Activated CD8-positive, alpha-beta memory T cell treated with anti-CD3 and anti-CD28 coated beads for 36 hours (primary cell): ENCODE measurements around the gene AQP10. TPM values are rescaled to one million over a fixed set of nuclear protein-coding genes. Genes with fewer than 3 reads are reported as not detected.
"Not testable (repeated sequence)": the region's sequence is repeated elsewhere in the genome, so short reads cannot be mapped to it uniquely, and the experiment has no call there.

ENCODE experiments used
- CTCF ChIA-PET: fragments of 350-600 bp; sonication (Branson Sonifier 250); formaldehyde crosslinking; loops from one replicate; lab custom pipeline; 2021; ENCODE audit warnings: antibody characterized with exemption; lab: Charles Lee
- POLR2A ChIA-PET: fragments of 350-600 bp; sonication (Branson Sonifier 250); formaldehyde crosslinking; loops from one replicate; lab custom pipeline; 2021; ENCODE audit warnings: antibody characterized with exemption; lab: Charles Lee
- total RNA-seq, 2 experiments: library from RNA; stranded (reverse); gene quantifications; one replicate each; pipeline ENCODE4 v1.2.3, GENCODE V29; 2021

AQP10 gene
- total RNA-seq, 2 experiments from 2014 or later: not detected

DNA sequence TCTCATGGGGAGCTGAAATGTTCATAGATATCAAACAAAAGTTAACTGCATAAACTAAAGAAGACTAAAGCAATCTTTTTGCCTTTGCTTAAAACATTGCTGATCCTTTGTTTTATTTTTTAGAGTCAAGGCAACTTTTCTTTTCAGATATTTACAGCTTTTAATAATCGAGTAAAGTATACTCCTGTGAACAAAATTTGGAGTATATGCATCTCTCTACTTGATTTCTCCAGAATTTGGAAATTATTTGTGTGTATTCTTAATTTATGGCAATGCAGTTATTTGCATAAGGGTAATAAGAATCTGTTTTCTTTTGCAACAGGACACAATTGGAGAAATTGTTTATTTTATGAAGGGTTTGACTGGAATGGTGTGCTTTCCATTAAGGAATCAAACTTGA lies 4.2 kb upstream of the AQP10 start:
- CTCF ChIA-PET: interaction anchor here (0.8 to 1.2 kb wide), 2 partner anchors 9 to 146 kb away, joined by 4 read pairs; no protein-coding TSS in a partner anchor
- POLR2A ChIA-PET: no interaction called here

DNA sequence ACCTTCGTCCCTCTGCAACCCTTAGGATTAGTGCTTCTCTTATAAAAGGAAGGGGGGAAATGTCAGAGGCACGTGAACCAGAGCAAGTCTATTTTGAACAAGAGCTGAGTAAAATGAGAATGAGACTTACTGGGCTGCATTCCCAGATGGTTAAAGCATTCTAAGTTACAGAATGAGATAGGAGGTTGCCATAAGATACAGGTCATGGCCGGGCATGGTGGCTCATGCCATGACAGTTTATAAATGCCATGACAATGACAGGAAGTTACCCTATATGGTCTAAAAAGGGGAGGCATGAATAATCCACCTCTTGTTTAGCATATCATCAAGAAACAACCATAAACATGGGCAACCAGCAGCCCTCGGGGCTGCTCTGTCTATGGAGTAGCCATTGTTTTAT lies 2.5 kb upstream of the AQP10 start:
- POLR2A ChIA-PET: no interaction called here
- CTCF ChIA-PET: interaction anchor here (0.8 to 1.2 kb wide), 2 partner anchors 17 to 29 kb away, joined by 3 read pairs; no protein-coding TSS in a partner anchor

DNA sequence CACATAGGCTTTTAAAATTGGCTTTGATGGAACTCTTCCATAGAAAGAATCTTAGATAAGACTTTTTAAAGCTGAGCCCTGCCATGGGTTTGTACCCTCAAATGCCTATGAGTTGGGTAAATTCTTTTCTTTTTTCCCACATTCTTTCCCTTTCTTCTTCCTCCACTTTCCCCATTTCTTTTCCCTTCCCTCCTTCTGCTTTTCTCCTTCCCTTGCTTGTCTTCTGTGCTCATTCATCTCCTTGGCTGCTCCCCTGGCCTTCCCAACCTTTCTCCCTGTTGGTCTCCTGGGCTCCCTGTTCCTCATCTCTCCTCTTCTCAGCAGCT lies 679 bp downstream of the AQP10 start:
- CTCF ChIA-PET, POLR2A ChIA-PET: not testable (repeated sequence)

DNA sequence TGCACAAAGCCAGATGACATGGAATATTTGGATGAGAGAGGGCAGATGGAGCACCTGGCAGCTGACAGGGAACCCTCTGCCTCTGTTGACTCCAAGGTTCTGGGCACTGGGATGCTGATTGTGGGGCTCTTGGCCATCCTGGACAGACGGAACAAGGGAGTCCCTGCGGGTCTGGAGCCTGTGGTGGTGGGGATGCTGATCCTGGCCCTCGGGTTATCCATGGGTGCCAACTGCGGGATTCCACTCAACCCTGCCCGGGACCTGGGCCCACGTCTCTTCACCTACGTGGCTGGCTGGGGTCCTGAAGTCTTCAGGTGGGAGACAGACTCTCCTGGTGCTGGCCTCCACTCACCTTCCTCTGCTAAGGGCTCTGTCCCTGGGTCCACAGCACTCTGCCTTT lies 2.6 kb downstream of the AQP10 start:
- POLR2A ChIA-PET: interaction anchor here (2.5 kb wide), 1 partner anchor 18 kb away, joined by 14 read pairs; no protein-coding TSS in a partner anchor
- CTCF ChIA-PET: interaction anchor here (0.5 to 6.5 kb wide), 7 partner anchors 11 to 66 kb away, joined by 3 to 80 read pairs (median 6); no protein-coding TSS in a partner anchor

DNA sequence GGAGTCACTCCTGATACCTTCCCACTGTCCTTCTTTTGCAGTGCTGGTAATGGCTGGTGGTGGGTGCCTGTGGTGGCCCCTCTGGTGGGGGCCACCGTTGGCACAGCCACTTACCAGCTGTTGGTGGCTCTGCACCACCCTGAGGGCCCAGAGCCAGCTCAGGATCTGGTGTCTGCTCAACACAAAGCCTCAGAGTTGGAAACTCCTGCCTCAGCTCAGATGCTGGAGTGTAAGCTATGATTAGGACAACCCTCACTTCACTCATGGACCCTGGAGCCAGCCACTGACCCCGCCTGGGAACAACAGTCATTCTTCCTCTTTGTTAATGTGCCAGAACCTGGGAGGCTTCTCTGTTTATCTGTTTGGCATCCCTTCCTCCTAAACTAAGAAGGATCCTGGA lies 3.3 kb downstream of the AQP10 start:
- ChIA-PET CTCF (interaction anchor here (0.6 to 6.5 kb wide), 11 partner anchors 11 to 128 kb away, joined by 3 to 80 read pairs (median 4); no protein-coding TSS in a partner anchor), POLR2A (interaction anchor here (0.6 to 2.5 kb wide), 4 partner anchors 10 to 51 kb away, joined by 3 to 14 read pairs (median 5); no protein-coding TSS in a partner anchor)

DNA sequence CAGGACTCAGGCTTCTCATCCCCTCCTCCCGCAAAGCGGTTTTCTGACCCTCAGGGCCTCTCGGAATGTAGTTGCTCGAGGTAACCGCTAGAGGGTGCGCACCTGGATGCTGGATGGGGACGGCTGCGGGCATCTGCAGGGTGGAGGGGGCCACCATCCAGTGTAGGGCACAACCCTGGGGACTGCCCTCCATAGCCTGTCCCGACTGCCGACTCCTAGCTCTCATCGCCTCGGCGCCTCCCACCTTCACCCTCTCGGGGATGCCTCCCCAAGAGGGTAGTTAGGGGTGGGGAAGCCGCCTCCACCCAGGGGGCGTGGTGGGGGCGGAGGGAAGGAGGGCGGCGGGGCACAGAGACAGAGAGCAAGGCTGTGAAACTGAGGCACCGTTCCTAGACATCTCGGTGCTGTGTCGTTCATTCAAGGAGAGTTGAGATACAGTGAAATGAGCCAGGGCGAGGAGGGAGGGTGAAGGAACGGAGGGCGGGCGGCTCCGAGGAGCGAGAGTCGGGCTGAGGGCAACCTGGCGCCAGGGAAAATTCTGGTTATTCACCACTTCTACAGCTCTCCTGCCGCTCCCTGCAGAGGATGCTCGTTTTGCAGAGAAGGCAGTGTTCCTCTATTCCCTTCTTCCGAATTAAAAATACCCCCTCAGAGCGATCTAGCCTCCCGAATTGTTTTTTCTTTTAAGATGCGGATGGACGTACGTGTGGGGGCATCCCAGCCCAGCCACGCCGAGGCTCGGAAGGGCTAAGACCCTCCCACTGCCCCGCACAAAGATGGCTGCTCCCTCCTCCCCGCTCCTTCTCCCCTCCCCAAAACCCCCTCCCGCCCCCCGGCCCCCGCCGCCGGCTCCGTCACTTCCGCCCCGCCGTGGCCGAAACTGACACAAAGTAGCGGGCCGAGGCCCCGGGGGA lies 4.0 kb downstream of the AQP10 start, which contains the start of gene ATP8B2:
Gene ATP8B2 (plus strand): TSS at position 857 of the 914 bp plus-strand sequence. CDS start 2,617 bp downstream, outside the sequence.
- ChIA-PET CTCF (interaction anchor here (1.0 to 6.5 kb wide), 11 partner anchors 10 to 154 kb away, joined by 3 to 80 read pairs (median 4); no protein-coding TSS in a partner anchor), POLR2A (interaction anchor here (0.6 to 2.5 kb wide), 5 partner anchors 10 to 113 kb away, joined by 3 to 14 read pairs (median 4); no protein-coding TSS in a partner anchor)

DNA sequence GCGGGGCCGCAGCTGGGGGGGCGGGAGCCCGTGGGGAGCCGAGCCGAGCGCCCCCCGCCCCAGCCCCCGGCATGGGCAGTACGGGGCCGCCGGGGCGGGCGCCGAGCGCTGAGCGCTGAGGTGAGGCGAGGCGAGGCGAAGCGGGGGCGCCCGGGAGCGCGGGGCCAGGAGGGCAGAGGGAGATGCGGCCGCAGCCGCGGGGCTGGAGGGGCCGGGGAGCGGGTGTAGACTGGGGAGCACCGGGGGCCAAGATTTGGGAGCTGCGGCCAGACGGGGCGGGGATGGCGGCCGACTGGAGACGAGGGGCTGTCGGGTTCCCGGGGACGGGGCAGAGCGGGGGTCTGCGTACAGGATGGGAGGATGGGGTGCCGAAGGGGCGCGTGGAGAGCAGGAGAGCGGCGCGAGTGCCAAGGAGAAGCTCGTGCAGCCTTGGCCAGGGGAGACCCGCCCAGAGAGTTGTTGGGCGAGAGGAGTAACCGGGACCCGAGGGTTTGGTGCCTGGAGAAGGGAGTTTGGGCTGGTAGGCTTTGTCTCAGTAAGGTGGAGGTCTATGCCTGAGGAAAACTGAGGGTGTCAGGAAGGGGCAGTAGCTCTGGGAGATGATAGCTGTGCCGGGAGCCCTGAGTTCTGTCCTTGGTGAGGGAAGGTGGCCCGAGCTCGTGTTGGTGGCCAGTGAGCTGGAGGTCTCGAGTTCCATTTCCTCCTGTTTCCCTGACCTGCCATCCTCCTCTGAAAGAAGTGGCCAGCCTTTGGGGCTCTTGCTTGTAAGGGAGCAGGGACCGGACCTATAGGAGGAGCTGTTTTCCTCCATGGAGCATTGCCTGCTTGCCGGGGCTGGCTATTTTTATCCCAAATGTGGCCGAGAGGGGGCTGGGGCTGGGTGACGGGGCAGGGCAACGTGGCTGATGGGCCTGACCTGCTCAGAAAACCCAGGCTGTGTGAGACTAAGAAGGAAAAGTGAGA lies 5.0 kb downstream of the AQP10 start:
- CTCF ChIA-PET: interaction anchor here (0.6 to 6.5 kb wide), 10 partner anchors 9 to 336 kb away, joined by 3 to 80 read pairs (median 4); partner anchors contain the start of gene RPS27
- POLR2A ChIA-PET: interaction anchor here (0.7 to 2.5 kb wide), 6 partner anchors 9 to 112 kb away, joined by 3 to 14 read pairs (median 6); no protein-coding TSS in a partner anchor

DNA sequence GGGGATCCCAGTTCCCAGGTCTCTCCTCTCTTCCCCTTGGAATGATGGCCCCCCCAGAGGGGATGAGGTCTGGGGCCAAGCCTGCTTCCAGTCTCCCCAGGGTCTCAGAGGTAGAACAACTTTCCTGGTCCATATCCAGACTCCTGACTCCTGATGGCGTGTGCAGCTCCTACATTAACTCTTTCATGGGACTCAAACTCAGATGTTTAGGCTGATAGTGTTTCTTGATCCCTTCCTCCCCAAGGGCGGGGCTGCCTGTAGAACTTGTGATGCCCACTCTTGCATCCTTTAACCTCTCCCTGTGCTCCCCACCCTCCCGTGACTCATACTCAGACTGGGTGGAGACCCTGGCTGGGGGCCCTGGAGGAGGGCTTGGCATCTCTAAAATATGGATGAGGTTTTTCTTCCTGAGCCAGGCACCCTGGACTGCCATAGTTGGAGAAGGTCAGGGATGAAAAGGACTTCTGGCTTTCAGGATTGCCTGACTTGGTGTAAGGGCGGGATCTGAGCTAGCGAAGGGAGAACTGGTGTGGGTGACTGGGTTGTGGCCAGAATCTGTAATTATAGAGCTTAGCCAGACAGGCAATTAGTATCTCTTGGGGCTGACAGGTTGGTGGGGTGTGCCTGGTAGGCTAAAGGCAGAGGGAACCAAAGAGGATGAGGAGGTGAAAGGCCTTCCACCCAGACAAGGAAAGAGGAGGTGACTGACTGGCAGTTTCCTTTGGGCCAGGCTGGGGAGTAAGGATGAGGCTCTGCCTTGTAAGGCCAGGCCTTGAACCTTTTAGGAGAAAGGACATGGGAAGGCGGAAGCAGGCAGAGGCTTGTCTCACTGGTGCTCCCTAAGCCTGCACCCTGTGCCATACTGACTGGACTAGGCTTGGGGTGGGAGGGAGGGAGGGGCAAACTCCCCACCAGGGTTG lies 5.9 kb downstream of the AQP10 start:
- POLR2A ChIA-PET: interaction anchor here (0.7 to 1.8 kb wide), 5 partner anchors 8 to 61 kb away, joined by 3 to 10 read pairs (median 4); no protein-coding TSS in a partner anchor
- CTCF ChIA-PET: interaction anchor here (0.6 to 6.5 kb wide), 7 partner anchors 8 to 143 kb away, joined by 3 to 80 read pairs (median 4); no protein-coding TSS in a partner anchor

DNA sequence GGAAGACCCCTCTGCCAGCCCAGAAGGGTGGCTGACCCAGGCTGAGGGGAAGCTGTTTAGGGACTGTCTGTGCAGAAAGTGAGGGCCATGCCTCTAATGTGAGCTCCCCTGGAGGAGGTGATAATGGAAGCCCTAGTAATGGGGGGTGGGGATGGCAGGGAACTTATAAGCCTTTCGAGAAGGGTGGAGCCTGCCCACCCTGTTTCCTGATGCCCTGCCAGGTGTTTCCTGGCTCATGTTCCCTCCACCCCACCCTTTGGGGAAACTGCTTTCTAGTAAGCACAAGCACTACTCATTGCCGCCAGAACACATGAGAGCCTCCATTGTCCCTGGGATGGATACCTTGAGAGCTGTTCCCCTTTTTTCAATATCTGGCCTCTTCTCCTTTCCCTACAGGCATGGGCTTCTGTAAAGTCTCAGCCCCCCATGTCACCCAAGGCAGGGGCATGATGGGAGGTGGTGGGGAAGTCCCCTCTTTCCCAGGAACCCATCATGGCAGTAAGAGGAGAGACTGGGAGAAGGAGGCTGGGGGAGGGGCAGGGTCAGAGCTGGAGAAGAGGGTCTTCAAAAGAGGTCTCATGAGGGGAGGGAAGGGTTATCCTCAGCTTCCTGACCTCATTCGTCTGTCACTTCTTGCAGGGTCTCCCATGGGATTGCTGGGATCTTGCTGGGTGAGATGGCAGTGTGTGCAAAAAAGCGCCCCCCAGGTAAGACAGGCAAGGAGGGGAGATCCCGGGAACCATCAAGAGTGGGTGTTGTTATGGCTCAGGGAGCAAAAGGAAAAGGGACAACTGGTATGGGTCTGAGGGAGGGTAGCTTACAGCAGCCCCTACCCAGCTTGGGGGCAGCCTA lies 6.8 kb downstream of the AQP10 start:
- POLR2A ChIA-PET: interaction anchor here (0.6 to 1.8 kb wide), 6 partner anchors 7 to 23 kb away, joined by 3 to 10 read pairs (median 4); no protein-coding TSS in a partner anchor
- CTCF ChIA-PET: interaction anchor here (0.6 to 6.5 kb wide), 7 partner anchors 7 to 51 kb away, joined by 3 to 80 read pairs (median 4); no protein-coding TSS in a partner anchor

DNA sequence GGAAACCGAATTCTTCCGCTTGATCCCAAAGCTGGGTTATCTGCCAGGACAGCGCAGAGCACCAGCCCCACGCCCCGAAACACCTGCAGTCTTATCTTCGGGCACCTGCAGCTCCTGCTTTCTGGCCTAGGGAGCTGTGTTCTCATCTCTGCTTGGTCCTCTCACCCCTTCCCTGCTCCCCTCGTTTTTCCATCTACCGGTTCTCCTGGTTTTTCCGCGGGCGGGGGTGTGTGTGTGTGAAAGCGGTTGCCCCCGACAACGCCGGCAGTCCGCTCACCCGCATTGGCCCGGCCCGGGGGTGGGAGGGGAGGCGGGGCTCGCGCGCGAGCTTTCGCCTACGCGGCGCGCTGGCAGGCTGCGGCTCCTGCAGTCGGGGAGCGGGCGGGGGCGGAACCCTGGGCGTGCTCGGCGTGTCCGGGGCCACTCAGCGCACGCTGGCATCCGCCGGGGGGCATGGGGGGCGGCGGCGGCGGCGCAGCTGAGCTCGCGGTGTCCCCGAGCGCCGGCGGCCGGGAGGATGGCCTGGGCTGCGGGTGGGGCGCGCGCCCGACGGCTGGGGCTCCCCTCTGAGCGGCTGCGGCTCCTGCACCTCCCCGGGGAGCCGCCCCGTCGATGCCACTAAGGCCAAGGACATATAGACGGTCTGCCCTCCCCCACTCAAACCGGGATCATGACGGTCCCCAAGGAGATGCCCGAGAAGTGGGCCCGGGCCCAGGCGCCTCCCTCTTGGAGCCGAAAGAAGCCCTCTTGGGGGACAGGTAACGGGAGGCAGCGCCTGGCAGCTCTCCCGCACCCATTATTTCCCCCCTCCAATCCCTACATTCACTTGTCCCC lies 7.6 kb downstream of the AQP10 start:
- ChIA-PET POLR2A (interaction anchor here (0.5 to 1.0 kb wide), 4 partner anchors 9 to 1523 kb away, joined by 3 to 7 read pairs (median 4); no protein-coding TSS in a partner anchor), CTCF (interaction anchor here (1.0 to 6.5 kb wide), 6 partner anchors 6 to 56 kb away, joined by 3 to 80 read pairs (median 9); partner anchors contain the start of gene HAX1)

DNA sequence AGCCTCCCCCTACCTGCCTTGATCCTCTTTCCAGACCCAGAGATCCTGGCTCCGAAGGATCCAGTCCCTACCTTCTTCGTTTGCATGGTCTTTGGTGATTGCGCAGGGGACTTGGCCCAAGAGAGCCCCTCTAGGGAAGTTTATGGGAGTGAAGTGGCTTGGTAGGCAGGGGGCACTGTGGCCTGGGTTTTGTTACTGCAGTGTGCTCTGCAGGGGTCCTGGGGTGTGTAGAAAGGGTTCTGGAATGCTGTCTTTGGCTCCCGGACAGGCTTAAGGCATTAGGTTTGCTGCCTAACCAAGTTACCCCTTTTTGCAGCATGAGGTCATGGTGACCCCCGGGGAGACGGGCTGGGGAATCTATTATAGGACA lies 8.2 kb downstream of the AQP10 start:
- CTCF ChIA-PET: interaction anchor here (1.0 to 2.7 kb wide), 6 partner anchors 10 to 150 kb away, joined by 3 to 14 read pairs (median 4); partner anchors contain the start of gene HAX1
- POLR2A ChIA-PET: interaction anchor here (0.5 to 1.0 kb wide), 3 partner anchors 8 to 1522 kb away, joined by 3 to 7 read pairs (median 3); no protein-coding TSS in a partner anchor

DNA sequence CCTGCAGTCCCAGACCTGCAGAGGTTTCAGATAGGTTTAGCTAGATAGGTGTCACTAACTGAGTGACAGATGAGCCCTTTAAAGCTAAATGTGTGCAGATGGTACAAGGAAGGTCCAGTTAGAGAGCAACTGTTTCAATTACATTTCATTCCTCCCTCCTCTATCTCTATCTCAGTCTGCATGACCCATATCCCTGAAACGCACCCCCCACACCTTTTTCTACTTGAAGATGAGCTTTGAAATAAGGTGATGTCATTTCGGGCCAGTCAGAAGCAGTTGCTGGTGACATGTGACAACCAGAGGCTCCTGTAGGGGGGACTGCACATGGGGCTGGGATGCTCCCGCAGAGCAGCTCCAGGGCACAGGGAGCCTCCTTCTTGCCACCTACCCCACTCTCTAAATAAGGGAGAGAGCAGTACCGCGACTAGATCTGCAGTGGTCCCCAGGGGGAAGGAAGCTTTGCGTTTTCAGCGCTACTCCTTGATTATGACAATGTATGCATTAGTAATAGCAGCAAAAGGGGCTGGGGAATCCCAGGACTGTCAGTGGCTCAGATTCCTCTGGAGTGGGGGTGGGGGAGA lies 8.7 kb downstream of the AQP10 start:
- ChIA-PET POLR2A (interaction anchor here (0.5 to 1.0 kb wide), 3 partner anchors 8 to 1521 kb away, joined by 3 to 7 read pairs (median 3); no protein-coding TSS in a partner anchor), CTCF (interaction anchor here (1.0 to 2.7 kb wide), 5 partner anchors 10 to 150 kb away, joined by 3 to 14 read pairs (median 3); partner anchors contain the start of gene HAX1)

DNA sequence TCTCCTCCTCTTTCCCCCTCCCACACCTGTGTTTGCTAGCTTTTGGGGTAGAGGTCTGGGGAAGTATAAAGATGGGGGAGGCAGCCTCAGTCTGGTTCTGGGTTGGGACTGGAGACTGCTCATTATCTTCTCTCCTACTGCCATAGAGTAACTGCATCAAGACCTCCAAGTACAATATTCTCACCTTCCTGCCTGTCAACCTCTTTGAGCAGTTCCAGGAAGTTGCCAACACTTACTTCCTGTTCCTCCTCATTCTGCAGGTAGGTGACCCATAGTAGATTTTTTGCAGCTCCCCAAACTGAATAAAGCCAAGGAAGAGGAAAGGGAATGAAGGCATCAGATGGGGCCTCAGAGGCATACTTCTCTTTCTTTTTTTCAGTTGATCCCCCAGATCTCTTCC lies 9.8 kb downstream of the AQP10 start:
- ChIA-PET POLR2A (interaction anchor here (0.6 kb wide), 1 partner anchor 115 kb away, joined by 4 read pairs; no protein-coding TSS in a partner anchor), CTCF (no interaction called here)
